Tibial artery (tissue), 4 donors: ENCODE data around the gene THSD7A.

Source experiments
- DNase-seq, 2 donors: peaks; one replicate each; pipeline ENCODE4 v3.0.0-alpha.2; 2019
- H3K27ac ChIP-seq, 2 donors: fragments of 200-600 bp; sonication (generic) in 1 of 2; 1 replicate in 1 of 2; 2 replicates in 1 of 2; pipeline ENCODE4 v1.5.1; 2018 to 2019; ENCODE audit warnings: mild to moderate bottlenecking in 1 of 2
- H3K27me3 ChIP-seq, 2 donors: fragments of 200-600 bp; sonication (generic) in 1 of 2; one replicate each; pipeline versions ENCODE4 v1.5.1 to v1.6.0; 2016 to 2019
- H3K36me3 ChIP-seq, 3 donors: fragments of 200-600 bp; sonication (generic) in 2 of 3; one replicate each; pipeline ENCODE4 v1.5.1; 2016 to 2019; ENCODE audit warnings: mild to moderate bottlenecking in 2 of 3
- H3K4me1 ChIP-seq, 4 donors: fragments of 200-600 bp; sonication (generic) in 2 of 4; 1 replicate in 3 of 4; 2 replicates in 1 of 4; pipeline ENCODE4 v1.5.1; 2016 to 2019
- H3K4me3 ChIP-seq, 2 donors: fragments of 200-600 bp; sonication (generic) in 1 of 2; 1 replicate in 1 of 2; 2 replicates in 1 of 2; pipeline ENCODE4 v1.5.1; 2018 to 2019; ENCODE audit warnings: mild to moderate bottlenecking in 2 of 2
- H3K9me3 ChIP-seq, 3 donors: fragments of 200-600 bp; sonication (generic) in 1 of 3; one replicate each; pipeline ENCODE4 v1.5.1; 2016 to 2019
- CTCF ChIP-seq, 2 experiments: fragments of 200-600 bp in 1 of 2; fragments of 450-650 bp in 1 of 2; IDR thresholded peaks; one replicate each; pipeline ENCODE4 v1.5.1; 2017 to 2019; ENCODE audit warnings: antibody characterized with exemption in 2 of 2, mild to moderate bottlenecking in 1 of 2, moderate library complexity in 1 of 2
- intact Hi-C: fragments of 100-400 bp; cut with DNase I; formaldehyde crosslinking; loops from one replicate; pipeline ENCODE4 v1.15.0; 2023; ENCODE audit warnings: low total_unique reads

Gene THSD7A

GRCh38 chr7:11609096-11609670, 222.8 kb downstream of the THSD7A start:
- Histone ChIP-seq H3K27me3 (no peaks in the 10 kb centered on the region), H3K4me1 (no peaks in the 10 kb centered on the region), H3K27ac (no peak overlapping the region), H3K36me3 (no peaks in the 10 kb centered on the region), H3K4me3 (no peak overlapping the region), H3K9me3 (no peaks in the 10 kb centered on the region)
- DNase-seq: no peak
- intact Hi-C loops: no loop called here
- no peak for TF ChIP-seq CTCF (IDR thresholded peaks at IDR 0.05)

GRCh38 chr7:11607686-11608085, 224.3 kb downstream of the THSD7A start:
- H3K4me3 ChIP-seq: no peak overlapping the region
- no peak overlapping the region for H3K27ac ChIP-seq
- H3K36me3 ChIP-seq: no peaks in the 10 kb centered on the region
- TF ChIP-seq CTCF (IDR thresholded peaks at IDR 0.05): no peak
- H3K4me1 ChIP-seq: no peaks in the 10 kb centered on the region
- intact Hi-C loops: no loop called here
- DNase-seq: no peak
- no peaks in the 10 kb centered on the region for H3K9me3 ChIP-seq
- H3K27me3 ChIP-seq: no peaks in the 10 kb centered on the region

DNA sequence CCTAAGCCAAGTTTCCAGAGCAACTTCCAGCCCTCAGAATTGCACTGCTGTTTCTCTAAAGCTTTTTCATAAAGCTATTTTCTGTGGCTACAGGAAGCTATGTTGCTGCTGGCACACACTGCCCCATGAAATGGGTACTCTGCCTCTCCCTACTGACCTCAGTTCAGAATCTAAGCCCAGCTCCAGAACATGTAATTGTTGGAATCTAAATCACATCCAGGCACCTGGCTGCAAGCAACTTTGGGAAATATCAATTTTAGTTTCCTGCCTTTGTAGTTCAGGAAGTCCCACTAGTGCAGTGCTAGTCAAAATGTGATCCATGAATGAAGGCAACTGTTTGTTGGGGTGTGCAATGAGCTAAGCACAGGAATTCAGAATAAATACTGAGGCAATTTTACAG, 226.2 kb downstream of the THSD7A start:
- DNase-seq: no peak
- intact Hi-C loops: no loop called here
- no peak overlapping the region for H3K27ac ChIP-seq

DNA sequence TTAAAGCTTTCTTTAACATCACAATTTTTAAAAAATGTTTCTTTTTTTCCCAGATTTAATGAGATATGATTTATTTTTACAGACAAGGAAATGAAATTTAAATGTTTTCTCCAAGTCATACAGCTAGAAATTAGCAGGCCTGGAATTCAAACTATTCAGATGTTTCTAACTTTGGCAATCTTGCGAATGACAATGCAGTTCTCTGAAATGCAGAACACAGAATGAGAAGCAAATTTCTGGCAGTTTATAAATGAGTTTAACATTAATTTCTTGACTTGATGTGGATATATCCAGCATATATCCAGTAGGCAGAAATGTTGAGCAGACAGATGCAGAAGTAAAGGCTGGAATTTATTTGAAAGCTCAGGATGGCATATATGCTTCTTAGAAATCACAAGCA, 227.5 kb downstream of the THSD7A start:
- Histone ChIP-seq H3K4me3 (no peak overlapping the region), H3K27me3 (no peaks in the 10 kb centered on the region), H3K27ac (no peak overlapping the region), H3K9me3 (no peaks in the 10 kb centered on the region), H3K4me1 (no peaks in the 10 kb centered on the region), H3K36me3 (no peaks in the 10 kb centered on the region)
- no peak for DNase-seq
- intact Hi-C loops: no loop called here
- TF ChIP-seq CTCF (IDR thresholded peaks at IDR 0.05): no peak

More for the DNA sequence above, 226.2 kb downstream of the THSD7A start:
- no peak overlapping the region for H3K4me3 ChIP-seq
- no peaks in the 10 kb centered on the region for H3K4me1 ChIP-seq
- no peaks in the 10 kb centered on the region for H3K27me3 ChIP-seq
- H3K9me3 ChIP-seq: no peaks in the 10 kb centered on the region
- no peaks in the 10 kb centered on the region for H3K36me3 ChIP-seq
- no peak for TF ChIP-seq CTCF (IDR thresholded peaks at IDR 0.05)

GRCh38 chr7:11601761-11602160, 230.2 kb downstream of the THSD7A start:
- DNase-seq: no peak
- H3K4me1 ChIP-seq: no peaks in the 10 kb centered on the region
- H3K27me3 ChIP-seq: no peaks in the 10 kb centered on the region
- H3K36me3 ChIP-seq: no peaks in the 10 kb centered on the region
- H3K4me3 ChIP-seq: no peak overlapping the region
- TF ChIP-seq CTCF (IDR thresholded peaks at IDR 0.05): no peak
- no peak overlapping the region for H3K27ac ChIP-seq
- intact Hi-C loops: no loop called here
- H3K9me3 ChIP-seq: no peaks in the 10 kb centered on the region

- no peaks in the 10 kb centered on the region for H3K27me3 ChIP-seq
- no peak overlapping the region for H3K27ac ChIP-seq
- intact Hi-C loops: no loop called here
- TF ChIP-seq CTCF (IDR thresholded peaks at IDR 0.05): no peak
- DNase-seq: no peak
- no peak overlapping the region for H3K4me3 ChIP-seq
- H3K9me3 ChIP-seq: no peaks in the 10 kb centered on the region
- H3K4me1 ChIP-seq: no peaks in the 10 kb centered on the region
- H3K36me3 ChIP-seq: no peaks in the 10 kb centered on the region
These were observed 238.7 kb downstream of the THSD7A start for GRCh38 chr7:11593322-11593721.
